ENCODE data around the gene YJEFN3.

DNA sequence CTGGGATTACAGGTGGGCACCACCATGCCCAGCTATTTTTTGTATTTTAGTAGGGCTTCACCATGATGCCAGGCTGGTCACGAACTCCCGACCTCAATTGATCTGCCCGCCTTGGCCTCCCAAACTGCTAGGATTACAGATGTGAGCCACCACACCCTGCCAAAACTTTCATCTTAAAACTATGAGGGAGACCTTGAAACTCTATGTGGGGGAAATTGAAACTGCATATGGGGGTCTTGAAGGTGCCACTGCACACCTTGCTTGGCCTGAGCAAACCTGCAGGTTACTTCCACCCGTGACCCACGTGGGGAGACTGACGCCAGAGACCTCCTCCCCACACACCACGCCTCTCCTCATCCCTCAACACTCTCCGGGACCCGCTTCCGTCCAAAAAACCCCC, 25.0 kb downstream of the YJEFN3 start:
- TF ChIP-seq, protein P1, sequence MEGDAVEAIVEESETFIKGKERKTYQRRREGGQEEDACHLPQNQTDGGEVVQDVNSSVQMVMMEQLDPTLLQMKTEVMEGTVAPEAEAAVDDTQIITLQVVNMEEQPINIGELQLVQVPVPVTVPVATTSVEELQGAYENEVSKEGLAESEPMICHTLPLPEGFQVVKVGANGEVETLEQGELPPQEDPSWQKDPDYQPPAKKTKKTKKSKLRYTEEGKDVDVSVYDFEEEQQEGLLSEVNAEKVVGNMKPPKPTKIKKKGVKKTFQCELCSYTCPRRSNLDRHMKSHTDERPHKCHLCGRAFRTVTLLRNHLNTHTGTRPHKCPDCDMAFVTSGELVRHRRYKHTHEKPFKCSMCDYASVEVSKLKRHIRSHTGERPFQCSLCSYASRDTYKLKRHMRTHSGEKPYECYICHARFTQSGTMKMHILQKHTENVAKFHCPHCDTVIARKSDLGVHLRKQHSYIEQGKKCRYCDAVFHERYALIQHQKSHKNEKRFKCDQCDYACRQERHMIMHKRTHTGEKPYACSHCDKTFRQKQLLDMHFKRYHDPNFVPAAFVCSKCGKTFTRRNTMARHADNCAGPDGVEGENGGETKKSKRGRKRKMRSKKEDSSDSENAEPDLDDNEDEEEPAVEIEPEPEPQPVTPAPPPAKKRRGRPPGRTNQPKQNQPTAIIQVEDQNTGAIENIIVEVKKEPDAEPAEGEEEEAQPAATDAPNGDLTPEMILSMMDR (IDR thresholded peaks at IDR 0.05; ENCODE audit: low read length) = no peak
- TF ChIP-seq EZH2 (IDR thresholded peaks at IDR 0.05; ENCODE audit: borderline replicate concordance, low read length) = no peak

All from OCI-LY1 (cell line).